GM18499 (cell line): ENCODE data around the gene PARP12.
"Not testable (repeated sequence)": the region's sequence is repeated elsewhere in the genome, so short reads cannot be mapped to it uniquely, and the experiment has no call there.

Source experiments
- ATAC-seq: cut with Tn5 transposase; IDR thresholded peaks from one replicate; pipeline ENCODE4 v1.9.1; 2021; ENCODE audit warnings: moderate number of reproducible peaks; ENCODE audit not compliant: insufficient read depth, unreplicated experiment

PARP12 gene

GRCh38 chr7:140062528-140063299 is at the start of gene PARP12:
PARP12 (minus strand) TSS chr7:140062951; CDS start chr7:140062847, 104 bp downstream.
- peak; percentile 71 for ATAC-seq

GRCh38 chr7:140108777-140109176 is 46.0 kb upstream of the PARP12 start:
- ATAC-seq: not testable (repeated sequence)

GRCh38 chr7:140096459-140096858 is 33.7 kb upstream of the PARP12 start:
- ATAC-seq: no peak

- no peak for ATAC-seq
Measured at GRCh38 chr7:140093375-140093774, 30.6 kb upstream of the PARP12 start.

- ATAC-seq: no peak
Measured at GRCh38 chr7:140085447-140085846, 22.7 kb upstream of the PARP12 start.

- peak; percentile 94 for ATAC-seq
Measured at GRCh38 chr7:140084972-140085371, 22.2 kb upstream of the PARP12 start.

- no peak for ATAC-seq
Measured at GRCh38 chr7:140084142-140084655, 21.4 kb upstream of the PARP12 start.

- ATAC-seq: no peak
Measured at GRCh38 chr7:140082770-140083169, 20.0 kb upstream of the PARP12 start.

GRCh38 chr7:140081774-140082425 is 19.1 kb upstream of the PARP12 start:
- no peak for ATAC-seq

- no peak for ATAC-seq
Measured at GRCh38 chr7:140080919-140081318, 18.2 kb upstream of the PARP12 start.

- no peak for ATAC-seq
Measured at GRCh38 chr7:140079121-140079536, 16.4 kb upstream of the PARP12 start.

GRCh38 chr7:140078392-140078791 is 15.6 kb upstream of the PARP12 start:
- no peak for ATAC-seq

GRCh38 chr7:140074780-140075179 is 12.0 kb upstream of the PARP12 start:
- no peak for ATAC-seq

GRCh38 chr7:140070546-140070945 is 7.8 kb upstream of the PARP12 start:
- no peak for ATAC-seq

- no peak for ATAC-seq
Measured at GRCh38 chr7:140069298-140069949, 6.7 kb upstream of the PARP12 start.

- no peak for ATAC-seq
Measured at GRCh38 chr7:140068033-140068432, 5.3 kb upstream of the PARP12 start.

- ATAC-seq: no peak
Measured at GRCh38 chr7:140067052-140067451, 4.3 kb upstream of the PARP12 start.

GRCh38 chr7:140062118-140062527 is 628 bp downstream of the PARP12 start:
- ATAC-seq: peak; percentile 11

GRCh38 chr7:140061607-140061930 is 1.2 kb downstream of the PARP12 start:
- ATAC-seq: no peak

GRCh38 chr7:140060788-140061606 is 1.8 kb downstream of the PARP12 start:
- no peak for ATAC-seq
